Measurements from ENCODE around the gene TTLL13.
"Not testable (repeated sequence)": the region's sequence is repeated elsewhere in the genome, so short reads cannot be mapped to it uniquely, and the experiment has no call there.

The TTLL13 gene

DNA sequence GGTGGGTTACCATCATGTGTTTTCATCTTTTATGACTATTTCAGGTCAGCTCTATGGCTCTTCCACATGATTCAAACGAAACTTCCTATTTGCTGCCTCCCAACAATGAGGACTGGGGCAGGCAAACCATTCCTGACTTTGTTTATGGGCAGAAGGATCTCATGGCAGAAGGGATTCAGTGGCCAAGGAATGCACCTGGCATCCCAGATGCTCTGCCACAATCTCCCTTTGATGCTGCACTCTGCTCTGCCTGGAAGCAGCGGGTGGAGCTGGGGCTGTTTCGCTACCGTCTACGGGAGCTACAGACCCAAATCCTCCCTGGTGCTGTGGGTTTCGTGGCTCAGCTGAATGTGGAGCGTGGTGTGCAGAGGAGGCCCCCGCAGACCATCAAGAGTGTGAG lies 8.5 kb upstream of the TTLL13 start:
- no peak for DNase-seq

DNA sequence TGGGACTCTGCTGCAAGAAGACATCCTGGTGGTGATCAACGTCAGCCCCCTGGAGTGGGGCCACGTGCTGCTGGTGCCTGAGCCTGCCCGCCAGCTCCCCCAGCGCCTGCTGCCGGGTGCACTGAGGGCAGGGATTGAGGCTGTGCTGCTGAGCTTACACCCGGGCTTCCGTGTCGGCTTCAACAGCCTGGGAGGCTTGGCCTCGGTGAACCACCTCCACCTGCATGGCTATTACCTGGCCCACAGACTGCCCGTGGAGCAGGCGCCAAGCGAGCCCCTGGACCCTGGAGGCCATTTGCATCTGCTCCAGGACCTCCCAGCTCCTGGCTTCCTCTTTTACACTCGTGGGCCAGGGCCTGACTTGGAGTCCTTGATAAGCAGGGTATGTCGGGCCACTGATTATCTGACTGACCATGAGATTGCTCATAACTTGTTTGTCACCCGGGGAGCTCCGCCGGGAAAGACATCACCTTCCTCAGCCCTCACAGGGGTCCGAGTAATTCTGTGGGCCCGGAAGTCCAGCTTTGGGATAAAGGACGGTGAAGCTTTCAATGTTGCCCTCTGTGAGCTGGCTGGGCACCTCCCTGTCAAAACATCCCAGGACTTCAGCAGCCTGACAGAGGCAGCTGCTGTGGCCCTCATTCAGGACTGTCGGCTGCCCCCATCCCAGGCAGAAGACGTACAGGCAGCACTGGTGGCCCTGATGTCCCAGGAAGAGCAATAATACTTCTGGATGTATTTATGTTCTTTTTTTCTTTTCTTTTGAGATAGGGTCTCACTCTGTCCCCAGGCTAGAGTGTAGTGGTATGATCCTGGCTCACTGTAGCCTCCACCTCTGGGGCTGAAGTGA lies 7.8 kb upstream of the TTLL13 start:
- no peak for DNase-seq

DNA sequence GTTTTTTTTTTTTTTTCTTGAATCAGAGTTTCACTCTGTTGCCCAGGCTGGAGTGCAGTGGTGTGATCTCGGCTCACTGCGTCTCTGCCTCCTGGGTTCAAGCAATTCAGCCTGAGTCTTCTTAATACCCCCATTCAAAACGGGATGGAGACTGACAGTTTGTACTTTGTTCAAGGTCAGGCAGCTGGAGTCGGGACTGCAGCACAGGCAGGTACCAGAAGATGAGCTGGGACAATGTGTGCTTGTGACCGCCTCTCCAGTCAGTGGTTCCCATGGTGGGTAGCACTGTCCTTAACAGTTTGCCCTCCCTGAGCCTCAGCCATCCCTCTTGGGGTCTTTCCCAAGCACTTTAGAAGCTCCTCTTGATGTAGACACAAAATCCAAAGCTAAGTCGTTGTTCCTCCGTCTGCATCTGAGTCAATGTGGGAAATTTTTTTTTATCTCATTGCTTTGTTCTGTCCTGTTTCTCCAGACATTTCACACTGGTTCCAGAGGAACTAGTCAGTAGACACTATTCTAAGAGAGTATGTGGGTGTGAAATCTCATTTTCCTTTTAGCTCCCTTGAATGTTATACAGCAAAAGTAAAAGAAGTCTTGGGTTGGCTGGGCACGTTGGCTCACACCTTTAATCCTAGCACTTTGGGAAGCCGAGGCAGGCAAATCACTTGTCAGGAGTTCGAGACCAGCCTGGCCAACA lies 5.3 kb upstream of the TTLL13 start:
- DNase-seq, result no peak

DNA sequence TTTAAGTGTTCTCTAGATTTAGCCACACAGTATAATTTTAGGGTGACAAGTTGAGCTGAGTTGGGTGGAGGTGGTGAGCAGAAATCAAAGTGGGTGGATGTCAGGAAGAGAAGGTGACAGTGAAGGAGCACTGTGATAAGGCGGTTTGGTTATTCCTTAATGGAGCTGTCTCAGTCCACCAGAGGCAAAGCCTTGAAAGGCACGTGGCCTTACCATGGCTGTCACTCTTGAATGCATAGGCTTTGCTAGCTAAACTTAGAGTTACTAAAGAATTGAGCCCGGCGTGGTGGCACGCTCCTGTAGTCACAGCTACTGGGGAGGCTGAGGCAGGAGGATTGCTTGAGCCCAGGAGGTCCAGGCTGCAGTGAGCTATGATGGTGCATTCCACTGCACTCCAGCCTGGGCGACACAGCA lies 560 bp upstream of the TTLL13 start:
- DNase-seq, result no peak

DNA sequence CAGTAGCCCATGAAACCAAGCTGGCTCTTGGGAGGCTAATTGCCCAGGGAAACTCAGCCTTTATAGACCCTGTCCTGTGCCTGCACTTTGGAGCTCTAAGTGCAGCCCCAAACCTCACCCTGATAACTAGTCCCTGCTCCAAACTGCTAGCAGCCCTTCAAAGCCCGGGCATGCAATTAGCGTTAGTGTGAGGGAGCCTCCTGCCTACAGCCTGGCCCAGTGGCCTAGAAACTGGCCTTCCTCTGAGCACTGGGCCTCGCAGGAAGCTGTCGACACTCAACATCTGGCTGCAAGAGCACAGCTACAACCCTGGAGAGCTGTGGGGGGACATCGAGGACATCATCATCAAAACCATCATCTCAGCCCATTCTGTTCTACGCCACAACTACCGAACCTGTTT lies 8.4 kb downstream of the TTLL13 start:
- no peak for DNase-seq

DNA sequence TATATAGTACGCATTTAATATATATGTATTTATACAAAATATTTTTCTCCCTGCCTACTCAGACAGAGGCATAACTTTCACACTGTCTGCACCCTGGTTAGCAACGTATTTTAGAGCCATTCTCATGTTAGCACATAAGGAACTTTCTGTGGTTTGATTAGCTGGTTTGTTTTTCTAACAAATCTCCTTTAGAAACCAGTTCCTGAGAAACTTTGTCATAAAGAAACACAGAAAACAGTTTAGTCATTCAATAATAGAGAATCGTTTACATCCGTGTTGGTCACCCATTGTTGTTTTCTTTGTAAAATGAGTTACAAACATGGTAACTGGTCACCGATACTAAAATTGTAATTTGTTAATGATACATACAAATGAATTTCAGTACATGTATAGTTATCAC lies 10.2 kb downstream of the TTLL13 start:
- no peak for DNase-seq

DNA sequence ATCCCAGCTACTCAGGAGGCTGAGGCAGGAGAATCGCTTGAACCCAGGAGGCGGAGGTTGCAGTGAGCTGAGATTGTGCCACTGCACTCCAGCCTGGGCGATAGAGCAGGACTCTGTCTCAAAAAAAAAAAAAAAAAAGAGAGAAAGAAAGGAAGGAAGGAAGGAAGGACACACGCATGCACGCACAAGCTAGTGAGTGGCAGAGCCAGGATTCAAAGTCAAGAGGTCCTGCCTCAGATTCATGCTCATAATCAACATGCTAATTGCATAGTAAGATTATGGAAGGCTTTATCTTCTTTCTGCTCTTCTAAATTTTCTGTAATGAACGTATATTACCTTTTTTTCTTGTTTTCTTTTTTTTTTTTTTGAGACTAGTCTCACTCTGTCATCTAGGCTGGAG lies 11.4 kb downstream of the TTLL13 start:
- not testable (repeated sequence) for DNase-seq

DNA sequence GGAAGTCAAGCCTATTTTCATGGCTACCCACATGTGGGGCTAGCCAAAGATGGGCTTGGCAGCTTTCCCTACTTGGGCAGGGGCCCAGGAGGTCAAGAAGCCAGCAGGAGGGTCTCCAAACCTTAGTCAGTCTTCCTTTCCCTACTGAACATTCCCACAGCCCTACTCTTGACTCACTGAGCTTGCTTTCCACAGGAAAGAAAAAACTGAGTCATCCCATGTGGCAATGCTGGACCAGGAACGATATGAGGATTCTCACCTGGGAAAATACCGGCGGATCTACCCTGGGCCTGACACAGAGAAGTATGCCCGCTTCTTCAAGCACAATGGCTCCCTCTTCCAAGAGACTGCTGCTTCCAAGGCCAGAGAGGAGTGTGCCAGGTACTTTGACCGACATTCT lies 12.5 kb downstream of the TTLL13 start:
- no peak for DNase-seq

DNA sequence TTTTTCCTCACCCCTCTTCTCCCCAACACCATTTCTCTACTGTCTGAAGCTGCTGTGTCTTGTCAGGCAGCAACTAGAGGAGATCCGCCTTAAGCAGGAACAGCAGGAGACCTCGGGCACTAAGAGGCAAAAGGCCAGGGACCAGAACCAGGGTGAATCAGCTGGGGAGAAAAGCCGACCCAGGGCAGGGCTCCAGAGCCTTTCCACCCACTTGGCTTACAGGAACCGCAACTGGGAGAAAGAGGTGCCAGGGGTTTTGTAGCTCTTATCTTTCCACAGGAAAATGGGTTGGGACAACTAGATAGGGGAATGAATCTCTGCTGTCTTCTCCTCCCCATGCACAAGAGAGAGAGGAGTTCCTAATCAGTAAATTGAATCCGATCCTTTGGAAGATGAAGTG lies 13.1 kb downstream of the TTLL13 start:
- no peak for DNase-seq

DNA sequence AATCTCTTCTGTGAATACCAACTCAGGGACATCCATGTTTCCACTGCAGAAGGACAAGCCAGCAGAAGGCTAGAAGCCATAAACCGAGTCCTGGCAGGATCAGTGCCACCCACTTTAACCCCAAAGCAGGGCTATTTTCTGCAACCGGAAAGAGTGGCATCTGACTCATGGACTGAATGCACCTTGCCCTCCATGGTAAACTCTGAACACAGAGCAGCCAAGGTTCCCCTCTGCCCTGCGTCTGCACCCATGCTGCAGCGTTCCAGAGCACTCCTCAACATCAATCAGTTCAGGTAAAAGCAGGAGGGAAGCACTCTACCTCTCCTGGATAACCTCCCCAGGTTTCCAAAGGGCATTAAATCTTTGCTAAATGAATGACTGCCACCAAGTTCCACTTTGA lies 15.3 kb downstream of the TTLL13 start:
- DNase-seq, result peak; percentile 27

DNA sequence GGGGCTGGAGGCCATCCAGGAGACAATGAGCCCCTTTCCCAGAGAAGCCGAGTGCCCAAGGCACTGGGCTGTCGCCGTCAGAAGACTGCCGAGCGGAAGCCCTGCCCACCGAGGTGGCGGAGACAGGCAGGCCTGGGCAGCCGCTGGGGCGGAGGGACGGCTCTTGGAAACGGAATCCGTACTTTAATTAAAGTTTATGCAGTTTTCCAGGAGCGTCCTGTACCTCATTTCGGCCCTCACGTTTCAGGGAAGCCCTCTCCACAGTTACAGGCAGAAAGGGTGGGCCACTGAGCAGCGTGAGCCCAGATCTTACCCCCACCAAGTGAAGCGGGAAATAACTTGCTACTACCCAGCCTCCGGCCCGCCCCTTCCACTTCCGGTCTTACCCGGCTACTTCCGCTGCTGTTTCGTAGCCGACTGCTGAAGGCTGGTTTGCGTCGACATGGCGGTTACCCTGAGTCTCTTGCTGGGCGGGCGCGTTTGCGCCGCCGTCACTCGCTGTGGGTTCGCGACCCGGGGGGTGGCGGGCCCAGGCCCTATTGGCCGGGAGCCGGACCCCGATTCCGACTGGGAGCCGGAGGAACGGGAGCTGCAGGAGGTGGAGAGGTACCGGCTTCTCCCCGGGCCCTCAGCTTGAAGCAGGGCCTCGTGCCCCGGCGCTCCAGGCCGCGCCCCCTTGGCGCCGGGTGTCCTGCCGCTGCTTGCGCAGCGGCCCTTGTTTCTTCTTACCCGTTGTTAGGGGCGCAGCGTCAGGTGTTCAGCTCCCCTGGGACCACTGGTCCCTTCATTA lies 16.1 kb downstream of the TTLL13 start, which contains the start of gene NGRN:
Gene NGRN (plus strand): TSS at position 402 of the 790 bp plus-strand sequence. CDS start 41 bp downstream, at position 443.
- peak; percentile 93 for DNase-seq

DNA sequence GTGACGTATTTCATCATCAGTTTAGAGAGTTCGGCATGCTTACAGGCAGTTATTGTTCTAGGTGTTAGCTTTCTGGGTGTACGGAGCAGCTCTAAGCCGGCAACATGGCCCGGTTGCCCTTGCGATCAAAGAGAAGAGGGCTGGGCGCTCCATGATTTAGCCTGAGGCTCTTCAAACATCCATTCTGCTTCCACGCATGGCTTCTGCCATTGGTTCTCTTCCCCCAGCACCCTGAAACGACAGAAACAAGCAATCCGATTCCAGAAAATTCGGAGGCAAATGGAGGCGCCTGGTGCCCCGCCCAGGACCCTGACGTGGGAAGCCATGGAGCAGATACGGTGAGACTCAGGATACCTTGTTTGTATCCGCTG lies 16.7 kb downstream of the TTLL13 start:
- peak; percentile 56 for DNase-seq

DNA sequence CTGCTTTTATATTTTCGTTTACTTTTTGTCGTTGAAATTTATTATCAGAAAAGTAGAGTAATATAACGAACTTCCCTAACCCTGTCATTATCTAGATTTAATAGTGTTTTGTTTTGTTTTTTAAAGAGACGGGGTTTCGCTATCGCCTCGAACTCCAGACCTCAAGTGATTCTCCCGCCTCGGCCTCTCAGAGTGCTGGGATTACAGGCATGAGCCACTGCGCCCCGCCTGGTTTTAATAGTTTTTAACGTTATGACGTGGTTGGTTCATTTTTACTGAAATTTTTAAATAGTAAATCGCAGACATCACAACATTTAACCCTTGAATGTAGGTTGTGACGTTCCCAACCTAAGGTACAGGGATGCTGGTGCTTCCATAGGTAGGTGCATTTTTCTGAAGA lies 17.1 kb downstream of the TTLL13 start:
- peak; percentile 19 for DNase-seq

DNA sequence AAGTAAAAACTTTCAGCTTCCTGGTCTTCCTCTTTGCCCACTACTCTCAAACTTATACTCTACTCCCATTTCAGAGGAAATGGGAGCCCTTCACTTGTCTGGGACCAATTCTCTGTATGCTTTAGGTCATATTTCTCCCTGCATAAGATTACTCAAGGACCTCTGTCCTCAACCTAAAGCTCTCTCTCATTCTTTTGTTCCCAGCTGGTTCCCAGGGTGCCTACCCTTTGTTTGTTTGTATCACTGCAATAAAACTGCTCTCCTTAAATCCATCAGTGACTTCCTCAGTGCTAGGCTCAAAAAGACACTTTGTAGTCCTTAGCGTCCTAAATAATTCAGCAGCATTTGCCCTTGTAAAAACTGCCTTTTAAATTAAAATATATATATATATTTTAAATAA lies 19.1 kb downstream of the TTLL13 start:
- no peak for DNase-seq

DNA sequence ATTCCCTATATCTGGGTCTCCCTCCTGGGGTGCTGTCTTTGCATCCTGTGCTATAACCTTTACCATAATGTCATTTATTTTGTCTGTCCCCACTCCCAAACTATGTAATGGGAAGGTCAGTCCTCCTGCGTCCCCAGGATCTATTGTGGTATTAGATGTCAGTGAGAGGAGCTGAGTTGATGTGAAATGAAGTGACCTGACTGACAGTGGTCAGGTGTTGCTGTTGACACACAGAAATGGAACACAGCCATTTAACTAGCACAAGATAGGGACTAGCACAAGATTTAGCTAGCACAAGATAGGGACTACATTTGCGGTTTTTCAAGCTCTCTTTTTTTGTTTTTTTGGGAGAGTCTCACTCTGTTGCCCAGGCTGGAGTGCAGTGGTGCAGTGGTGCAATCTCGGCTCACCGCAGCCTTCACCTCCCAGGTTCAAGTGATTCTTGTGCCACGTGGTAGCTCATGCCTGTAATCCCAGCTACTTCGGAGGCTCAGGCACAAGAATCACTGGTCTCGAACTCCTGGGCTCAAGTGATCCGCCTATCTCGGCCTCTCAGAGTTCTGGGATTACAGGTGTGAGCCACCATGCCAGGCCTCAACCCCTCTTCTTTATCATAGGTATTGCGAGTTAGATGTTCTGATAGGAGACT lies 21.3 kb downstream of the TTLL13 start:
- DNase-seq, result no peak

DNA sequence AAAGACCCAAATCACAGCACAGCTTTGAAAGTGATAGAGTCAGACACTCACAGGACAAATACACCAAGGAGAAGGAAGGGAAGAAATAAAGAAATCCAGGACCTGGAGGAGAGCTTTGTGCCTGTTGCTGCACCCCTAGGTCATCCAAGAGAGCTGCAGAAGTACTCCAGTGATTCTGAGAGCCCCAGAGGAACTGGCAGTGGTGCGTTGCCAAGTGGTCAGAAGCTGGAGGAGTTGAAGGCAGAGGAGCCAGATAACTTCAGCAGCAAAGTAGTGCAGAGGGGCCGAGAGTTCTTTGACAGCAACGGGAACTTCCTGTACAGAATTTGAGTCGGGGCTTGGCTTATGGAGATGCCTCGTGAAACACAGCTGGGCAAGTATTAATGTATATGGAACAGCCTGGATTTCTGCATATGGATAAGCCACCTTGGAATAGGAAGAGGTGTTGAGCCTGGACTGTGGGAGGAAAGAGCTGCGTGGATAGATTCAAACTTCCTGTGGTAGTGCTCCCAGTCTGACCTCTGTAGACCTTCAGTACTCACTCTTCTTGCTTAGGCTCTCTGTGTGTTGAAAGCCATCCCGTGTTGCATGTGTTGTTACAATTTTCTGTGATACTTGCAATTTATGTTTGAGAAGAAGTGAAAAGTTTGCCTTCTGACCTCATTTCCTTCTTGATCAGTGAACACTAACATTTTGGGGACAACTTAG lies 22.3 kb downstream of the TTLL13 start:
- DNase-seq, result no peak

DNA sequence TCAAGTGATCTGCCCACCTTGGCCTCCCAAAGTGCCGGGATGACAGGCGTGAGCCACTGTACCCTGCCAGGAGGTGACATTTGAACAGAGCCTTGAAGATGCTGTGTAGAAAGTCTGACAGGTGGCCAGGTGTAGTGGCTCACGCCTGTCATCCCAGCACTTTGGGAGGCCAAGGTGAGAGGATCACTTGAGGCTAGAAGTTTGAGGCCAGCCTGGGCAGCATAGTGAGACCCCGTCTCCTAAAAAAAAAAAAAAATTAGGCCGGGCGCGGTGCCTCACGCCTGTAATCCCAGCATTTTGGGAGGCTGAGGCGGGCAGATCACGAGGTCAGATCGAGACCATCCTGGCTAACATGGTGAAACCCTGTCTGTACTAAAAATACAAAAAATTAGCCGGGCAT lies 29.1 kb downstream of the TTLL13 start:
- not testable (repeated sequence) for DNase-seq

DNA sequence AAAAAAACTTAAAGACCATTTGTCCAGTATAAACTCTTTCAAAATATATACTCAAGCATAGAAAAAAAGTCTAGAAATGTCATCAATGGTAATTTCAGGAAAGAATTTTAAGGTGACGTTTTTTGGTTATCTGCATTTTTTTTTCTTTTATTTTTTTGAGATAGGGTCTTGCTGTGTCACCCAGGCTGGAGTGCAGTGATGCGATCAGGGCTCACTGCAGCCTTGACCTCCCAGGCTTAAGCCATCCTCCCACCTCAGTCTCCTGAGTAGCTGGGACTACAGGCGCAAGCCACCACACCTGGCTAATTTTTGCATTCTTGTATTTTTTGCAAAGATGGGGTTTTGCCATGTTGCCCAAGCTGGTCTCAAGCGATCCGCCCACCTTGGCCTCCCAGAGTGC lies 31.4 kb downstream of the TTLL13 start:
- DNase-seq, result not testable (repeated sequence)

DNA sequence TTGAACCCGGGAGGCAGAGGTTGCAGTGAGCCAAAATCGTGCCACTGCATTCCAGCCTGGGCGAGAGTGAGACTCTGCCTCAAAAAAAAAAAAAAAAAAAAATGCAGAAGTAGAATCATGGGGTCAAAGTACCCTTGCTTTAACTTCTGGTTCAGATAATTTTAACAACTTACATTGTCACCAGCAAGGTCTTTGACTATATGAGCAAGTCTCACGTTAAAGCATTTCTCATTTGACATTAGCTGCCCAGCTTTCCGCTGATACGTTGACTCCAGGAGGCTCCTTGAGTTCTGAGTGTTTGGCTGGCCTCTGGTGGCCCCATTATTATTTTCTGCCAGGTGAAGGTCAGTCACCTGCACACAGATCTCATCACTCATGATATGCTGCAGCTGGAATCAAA lies 32.3 kb downstream of the TTLL13 start:
- not testable (repeated sequence) for DNase-seq

DNA sequence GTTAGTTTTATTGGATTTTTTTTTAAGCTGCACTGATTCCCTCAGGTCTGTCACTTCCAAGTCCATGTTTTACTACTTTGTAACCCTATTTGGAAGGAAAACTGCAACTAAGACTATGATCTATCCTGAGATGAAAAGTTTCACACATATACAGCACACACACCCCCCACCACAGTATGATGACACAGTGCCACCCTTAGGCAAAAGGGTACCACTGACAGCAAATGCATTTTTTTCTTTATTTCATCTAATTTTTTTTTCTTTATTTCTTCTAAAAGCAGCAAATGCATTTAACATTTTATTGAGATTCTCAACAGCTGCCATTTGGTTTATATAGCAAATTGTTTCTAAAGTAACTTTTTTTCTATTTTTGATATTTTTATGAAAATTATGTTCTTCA lies 37.3 kb downstream of the TTLL13 start:
- peak; percentile 61 for DNase-seq

DNA sequence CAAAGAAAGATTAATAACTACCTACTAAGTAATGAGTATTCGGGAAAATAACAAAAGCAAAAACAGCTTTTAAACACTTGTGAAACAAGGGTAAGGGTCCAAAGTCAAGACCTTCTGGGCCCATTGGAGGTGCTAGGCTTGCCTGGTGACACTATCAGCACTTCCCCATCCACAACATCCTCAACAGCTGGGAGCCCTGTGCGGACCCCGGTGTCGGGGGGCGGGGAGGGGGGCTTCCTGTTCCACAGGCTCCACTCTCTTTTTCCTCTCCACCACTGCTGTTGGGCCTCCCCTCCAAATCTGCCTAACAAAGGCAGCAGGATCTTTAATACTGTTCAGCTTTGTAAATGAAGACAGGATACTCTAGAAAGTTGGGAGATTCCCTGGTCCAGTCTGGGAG lies 37.7 kb downstream of the TTLL13 start:
- no peak for DNase-seq

DNA sequence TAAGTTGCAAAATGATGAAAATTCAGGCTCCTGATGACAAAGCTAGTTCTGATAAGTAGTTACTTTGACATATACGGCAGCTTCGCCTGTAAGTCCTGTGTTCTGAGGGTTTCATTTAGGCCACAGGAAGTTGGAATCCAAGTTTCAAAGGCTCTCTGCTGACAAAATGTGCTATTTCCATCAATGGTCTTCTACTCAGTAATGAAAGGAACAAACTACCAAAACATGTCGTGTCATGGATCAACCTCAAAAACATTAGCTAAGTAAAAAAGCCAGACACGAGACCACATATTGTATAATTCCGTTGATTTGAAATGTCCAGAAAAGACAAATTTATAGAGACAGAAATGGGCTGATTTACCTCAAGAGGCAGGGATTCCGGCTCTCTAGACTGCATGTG lies 38.6 kb downstream of the TTLL13 start:
- no peak for DNase-seq
